Psoas muscle (tissue), 8 donors: ENCODE data around the gene DUSP8. TPM values are rescaled to one million over a fixed set of nuclear protein-coding genes. Genes with fewer than 3 reads are reported as not detected.
"Not testable (repeated sequence)": the region's sequence is repeated elsewhere in the genome, so short reads cannot be mapped to it uniquely, and the experiment has no call there.

Experiments
- ATAC-seq, 4 donors: fragments of 200-7000 bp; cut with Tn5 transposase; one replicate each; pipeline ENCODE4 v1.9.1; 2020; ENCODE audit warnings: moderate library complexity in 3 of 4, mild to moderate bottlenecking in 2 of 4
- DNase-seq, 2 donors: peaks; one replicate each; pipeline ENCODE4 v3.0.0-alpha.2; 2020
- H3K27ac ChIP-seq: fragments of 200-600 bp; one replicate; pipeline ENCODE4 v1.8.0; 2022
- H3K27me3 ChIP-seq, 3 donors: fragments of 200-600 bp in 1 of 3; one replicate each; pipeline versions ENCODE4 v1.6.1 to v1.8.0; 2013 to 2022; ENCODE audit warnings: low read length in 2 of 3, mild to moderate bottlenecking in 2 of 3, moderate library complexity in 1 of 3; ENCODE audit not compliant: insufficient read depth in 3 of 3
- H3K36me3 ChIP-seq, 2 donors: fragments of 200-600 bp in 1 of 2; one replicate each; pipeline versions ENCODE4 v1.6.1 to v1.8.0; 2013 to 2022; ENCODE audit warnings: low read depth in 1 of 2, mild to moderate bottlenecking in 1 of 2, moderate library complexity in 1 of 2; ENCODE audit not compliant: insufficient read depth in 1 of 2
- H3K4me1 ChIP-seq: fragments of 200-600 bp; one replicate; pipeline ENCODE4 v1.8.0; 2022
- H3K4me3 ChIP-seq: fragments of 200-600 bp; one replicate; pipeline ENCODE4 v1.8.0; 2022; ENCODE audit warnings: mild to moderate bottlenecking
- H3K9me3 ChIP-seq: fragments of 200-600 bp; one replicate; pipeline ENCODE4 v1.8.0; 2022
- CTCF ChIP-seq: fragments of 200-600 bp; IDR thresholded peaks from one replicate; pipeline ENCODE4 v1.8.0; 2022; ENCODE audit warnings: antibody characterized with exemption
- WGBS, 3 donors: extraction: QIAGEN DNeasy Blood & Tissue Kit; methylation state at CpG; one replicate each; pipeline versions ENCODE4 v1.1.6 to v1.1.7; 2013; 5-methylcytosine and 5-hydroxymethylcytosine counted together
- intact Hi-C, 2 donors: fragments of 100-400 bp; cut with DNase I; formaldehyde crosslinking; loops; one replicate each; pipeline versions ENCODE4 v1.11.0 to v1.14.2; 2022
- long read RNA-seq, 2 donors: library from polyadenylated mRNA; unstranded; transcript quantifications; one replicate each; pipeline ENCODE4 v2.0.0, GENCODE V29; 2021
- polyA plus RNA-seq, 3 donors: library from polyadenylated mRNA; stranded (reverse); fragments of 200-250 nt; gene quantifications; one replicate each; pipeline ENCODE4 v1.2.3, GENCODE V29; 2013
- total RNA-seq, 4 donors: library from RNA; stranded (reverse); fragmentation: NEBNext Ultra II Directional in 2 of 4; extraction: Animal tissue kit (Norgen Biotek cat#: 25700) in 2 of 4; gene quantifications; one replicate each; pipeline versions ENCODE4 v1.2.1 to v1.2.4, GENCODE V29; 2021 to 2023
- donor health status: healthy with polysubstance abuse.
- donor health status: DM: no; HTN: no; CAD: no; lungs with moderate emphysema.
- donor health status: Bipolar disorder and iron deficiency.
- donor health status: healthy.
- donor health status: DM: yes; HTN: yes; CAD: no.
- donor health status: DM: no; HTN: no; CAD: no.
- donor health status: DM: no; HTN: no; CAD: no.
- donor health status: DM: yes; HTN: yes; CAD: no.

The DUSP8 gene
- 10 to 100 TPM in 3 of 4 donors, 1 to 10 TPM in 1; 9.9 to 15.2 (median 14.0) TPM for total RNA-seq
- 1 to 10 TPM; 1.0 to 4.4 (median 3.5) TPM for polyA plus RNA-seq
- long read RNA-seq, donor 1, full-length matches to known transcripts, result 12 of 25 reads
- long read RNA-seq, donor 1, partial matches to known transcripts, result 10 of 25 reads
- long read RNA-seq, donor 1, other reads (novel, unspliced or antisense), result 3 of 25 reads
- long read RNA-seq, donor 2, full-length matches to known transcripts, result 27 of 59 reads
- long read RNA-seq, donor 2, partial matches to known transcripts, result 12 of 59 reads
- long read RNA-seq, donor 2, other reads (novel, unspliced or antisense), result 20 of 59 reads

- TF ChIP-seq CTCF, result no peak
- no peaks in the 10 kb centered on the region for H3K27me3 ChIP-seq
- DNase-seq, result peak; percentile 93 to 96
- WGBS, 3 donors, result 1 to 2% (median 2%) methylated on average over 47 to 124 of the region's 124 CpGs
- peak within 1 kb of the TSS; percentile 73 for H3K4me3 ChIP-seq
- no peaks in the 10 kb centered on the region for H3K9me3 ChIP-seq
- intact Hi-C loops, result loop anchor here in 1 of 2 donors (5.0 to 10.0 kb wide), 4 partner anchors 40 to 368 kb away; no protein-coding TSS in a partner anchor
- peaks cover 11% of the 10 kb centered on the region for H3K4me1 ChIP-seq
- peak; percentile 78 to 85 (median 84) for ATAC-seq
- H3K27ac ChIP-seq, result peak within 1 kb of the TSS; percentile 91
- no peaks in the 10 kb centered on the region for H3K36me3 ChIP-seq
These were observed at the start of gene DUSP8 for GRCh38 chr11:1572197-1573076. TSS of gene DUSP8 (minus strand) at chr11:1572271. CDS start at chr11:1565826, 6,445 bp downstream.

GRCh38 chr11:1619449-1619848, 47.4 kb upstream of the DUSP8 start:
- peak in 1 of 2 donors; percentile 16 for DNase-seq
- ATAC-seq, result peak in 1 of 4 donors; percentile 13
- Histone ChIP-seq H3K9me3 (no peaks in the 10 kb centered on the region), H3K4me1 (no peaks in the 10 kb centered on the region), H3K36me3 (no peaks in the 10 kb centered on the region), H3K4me3 (no peak overlapping the region), H3K27me3 (peaks cover 0 to 43% (median 4%) of the 10 kb centered on the region in 3 donors), H3K27ac (no peak overlapping the region)
- intact Hi-C loops, result no loop called here
- no peak for TF ChIP-seq CTCF
- 46 to 52% (median 48%) methylated on average over 10 of the region's 10 CpGs for WGBS, 3 donors

- Histone ChIP-seq H3K9me3 (no peaks in the 10 kb centered on the region), H3K27ac (no peak overlapping the region), H3K27me3 (peaks cover 0 to 43% (median 4%) of the 10 kb centered on the region in 3 donors), H3K36me3 (no peaks in the 10 kb centered on the region), H3K4me3 (no peak overlapping the region), H3K4me1 (no peaks in the 10 kb centered on the region)
- no peak for TF ChIP-seq CTCF
- intact Hi-C loops, result no loop called here
- DNase-seq (no peak), ATAC-seq (no peak)
- WGBS, 3 donors, result 33 to 43% (median 35%) methylated on average over 10 of the region's 10 CpGs
These were observed 46.2 kb upstream of the DUSP8 start for GRCh38 chr11:1618231-1618630.

GRCh38 chr11:1608363-1608762, 36.3 kb upstream of the DUSP8 start, which contains the start of gene KRTAP5-3:
TSS of gene KRTAP5-3 (minus strand) at chr11:1608463. CDS start at chr11:1608385, 78 bp downstream.
- DNase-seq, result no peak
- no peak within 1 kb of the TSS for H3K27ac ChIP-seq
- 57 to 61% (median 59%) methylated on average over 4 of the region's 4 CpGs for WGBS, 3 donors
- no peaks in the 10 kb centered on the region for H3K4me1 ChIP-seq
- intact Hi-C loops, result no loop called here
- no peak within 1 kb of the TSS for H3K4me3 ChIP-seq
- ATAC-seq, result peak in 1 of 4 donors; percentile 27
- H3K27me3 ChIP-seq, result peaks cover 0 to 16% (median 0%) of the 10 kb centered on the region in 3 donors
- no peaks in the 10 kb centered on the region for H3K36me3 ChIP-seq
- no peaks in the 10 kb centered on the region for H3K9me3 ChIP-seq
- TF ChIP-seq CTCF, result no peak

- DNase-seq, H3K27ac ChIP-seq, H3K36me3 ChIP-seq, H3K4me3 ChIP-seq, H3K4me1 ChIP-seq, H3K9me3 ChIP-seq, intact Hi-C loops, ATAC-seq: not testable (repeated sequence)
- peaks cover 0 to 16% (median 0%) of the 10 kb centered on the region in 3 donors for H3K27me3 ChIP-seq
- WGBS, 3 donors, result 25 to 30% (median 30%) methylated on average over 5 of the region's 5 CpGs
These were observed 35.8 kb upstream of the DUSP8 start for GRCh38 chr11:1607901-1608300.

GRCh38 chr11:1607156-1607845, 35.2 kb upstream of the DUSP8 start:
- intact Hi-C loops, H3K27ac ChIP-seq, H3K4me3 ChIP-seq, DNase-seq, H3K9me3 ChIP-seq, H3K36me3 ChIP-seq, H3K4me1 ChIP-seq, ATAC-seq: not testable (repeated sequence)
- 32 to 46% (median 38%) methylated on average over 18 of the region's 18 CpGs for WGBS, 3 donors
- peaks cover 0 to 17% (median 0%) of the 10 kb centered on the region in 3 donors for H3K27me3 ChIP-seq

GRCh38 chr11:1605923-1606322, 33.9 kb upstream of the DUSP8 start:
- H3K4me3 ChIP-seq, DNase-seq, H3K36me3 ChIP-seq, H3K9me3 ChIP-seq, ATAC-seq, intact Hi-C loops, H3K4me1 ChIP-seq, H3K27ac ChIP-seq: not testable (repeated sequence)
- peaks cover 0 to 27% (median 0%) of the 10 kb centered on the region in 3 donors for H3K27me3 ChIP-seq
- WGBS, 3 donors, result 87 to 90% (median 89%) methylated on average over 13 of the region's 13 CpGs
